Activated CD8-positive, alpha-beta memory T cell treated with anti-CD3 and anti-CD28 coated beads, Interleukin-2, amount 10 ng/mL, durations not matched to agents 7 days and 5 days (primary cell): ENCODE data around the gene PGM2L1. TPM values are rescaled to one million over a fixed set of nuclear protein-coding genes. Genes with fewer than 3 reads are reported as not detected.

Source experiments
- ATAC-seq: fragments of 150-1000 bp; cut with Tn5 transposase; one replicate; pipeline ENCODE4 v1.10.0; 2021; ENCODE audit warnings: moderate library complexity
- CTCF ChIA-PET: fragments of 350-600 bp; sonication (Branson Sonifier 250); formaldehyde crosslinking; loops from one replicate; lab custom pipeline; 2021; ENCODE audit warnings: antibody characterized with exemption; lab: Charles Lee
- DNase-seq: peaks from one replicate; pipeline ENCODE4 v3.0.0-alpha.2; 2020
- H3K27ac Mint-ChIP-seq: one replicate; pipeline ENCODE4 v1.8.0; 2021; ENCODE audit warnings: mild to moderate bottlenecking, mixed read lengths
- H3K27me3 Mint-ChIP-seq: one replicate; pipeline ENCODE4 v1.8.0; 2021; ENCODE audit warnings: mixed read lengths
- H3K36me3 Mint-ChIP-seq: one replicate; pipeline ENCODE4 v1.8.0; 2021; ENCODE audit warnings: mild to moderate bottlenecking, mixed read lengths
- H3K4me1 Mint-ChIP-seq: one replicate; pipeline ENCODE4 v1.8.0; 2021; ENCODE audit warnings: mixed read lengths
- H3K4me3 Mint-ChIP-seq: one replicate; pipeline ENCODE4 v1.8.0; 2021; ENCODE audit warnings: mild to moderate bottlenecking, moderate library complexity, mixed read lengths
- H3K9me3 Mint-ChIP-seq: one replicate; pipeline ENCODE4 v1.8.0; 2022; ENCODE audit warnings: low read depth, mixed read lengths
- total RNA-seq, 2 experiments: library from RNA; stranded (reverse); gene quantifications; one replicate each; pipeline ENCODE4 v1.2.3, GENCODE V29; 2021

The PGM2L1 gene
- total RNA-seq = 10 to 100 TPM; 10.1 to 13.1 TPM

DNA sequence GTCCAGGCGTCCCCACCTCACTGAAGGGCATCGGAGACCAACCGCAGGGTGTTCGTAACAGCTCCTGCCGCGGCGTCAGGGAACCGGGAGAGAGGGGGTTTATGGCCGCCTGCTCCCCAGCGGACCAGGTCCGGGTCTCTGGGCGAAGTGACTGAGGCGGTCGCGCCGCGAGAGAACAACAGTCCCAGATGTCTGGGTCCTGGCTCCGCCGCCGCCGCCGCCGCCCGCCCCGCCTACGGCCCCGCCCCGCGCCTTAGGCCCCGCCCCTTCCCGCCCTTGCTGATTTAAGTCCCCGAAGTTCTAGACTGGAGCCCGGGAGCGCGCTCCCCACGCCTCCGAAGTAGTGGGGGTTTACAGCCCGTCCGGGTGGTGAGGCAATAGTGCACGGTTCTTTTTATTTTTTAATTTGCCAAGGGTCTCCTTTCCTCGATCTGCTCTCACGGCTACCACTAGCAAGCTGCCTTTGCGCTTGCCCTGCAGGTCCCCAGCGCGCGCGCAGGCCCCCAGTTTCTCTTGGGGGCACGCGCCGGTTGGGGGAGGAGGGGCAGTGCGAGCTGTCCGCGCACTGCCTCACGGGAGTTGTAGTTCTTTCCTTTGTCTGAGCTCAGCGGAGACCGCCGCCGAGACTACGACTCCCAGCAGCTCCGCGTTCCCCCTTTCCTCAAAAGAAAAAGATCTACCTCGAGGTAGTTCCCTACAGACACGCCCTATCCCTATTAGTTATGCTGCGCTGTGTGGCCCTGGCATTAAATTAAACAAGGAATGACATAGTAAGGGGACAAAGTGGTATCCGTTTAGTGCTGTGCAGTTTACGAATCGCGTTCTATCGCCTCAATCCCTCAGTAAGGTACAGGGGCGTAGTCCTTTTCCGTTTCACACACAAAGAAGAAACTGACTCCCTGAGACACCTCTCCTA, at the start of gene PGM2L1:
PGM2L1 (minus strand) TSS at position 190 of the 916 bp plus-strand sequence. CDS start 272 bp downstream, outside the sequence.
- H3K4me3 Mint-ChIP-seq = peak within 1 kb of the TSS; percentile 89

DNA sequence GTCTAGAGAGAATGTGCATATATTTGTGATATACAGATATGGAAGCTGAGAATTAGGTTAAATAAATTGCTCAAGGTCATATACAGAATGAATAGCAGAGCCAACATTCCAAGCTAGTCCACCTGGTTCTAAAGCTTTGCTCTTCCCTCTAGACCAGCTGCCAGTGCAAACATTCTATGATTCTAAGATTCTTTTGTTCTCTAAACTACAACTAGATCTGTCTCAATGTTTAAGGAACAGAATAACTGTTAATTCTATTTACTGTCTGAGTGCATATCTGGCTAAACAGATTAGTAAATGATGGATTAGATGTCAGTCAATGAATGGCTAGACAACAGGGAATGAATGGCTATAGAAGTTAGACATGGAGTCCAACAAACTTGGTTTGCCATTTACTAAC, 49.5 kb upstream of the PGM2L1 start:
- H3K4me3 Mint-ChIP-seq = no peak overlapping the region
- H3K36me3 Mint-ChIP-seq = no peaks in the 10 kb centered on the region
- no peaks in the 10 kb centered on the region for H3K9me3 Mint-ChIP-seq
- peaks cover 20% of the 10 kb centered on the region for H3K27me3 Mint-ChIP-seq
- H3K27ac Mint-ChIP-seq = no peak overlapping the region
- ATAC-seq (no peak), DNase-seq (no peak)
- CTCF ChIA-PET = interaction anchor here (2.6 to 6.2 kb wide), 2 partner anchors 10 to 58 kb away, joined by 10 to 60 read pairs; no protein-coding TSS in a partner anchor
- H3K4me1 Mint-ChIP-seq = peaks cover 3% of the 10 kb centered on the region

More for the DNA sequence above, at the start of gene PGM2L1:
- H3K27ac Mint-ChIP-seq = peak within 1 kb of the TSS; percentile 95
- H3K36me3 Mint-ChIP-seq = peaks cover 2% of the 10 kb centered on the region
- DNase-seq (peak; percentile 96), ATAC-seq (peak; percentile 89)
- H3K4me1 Mint-ChIP-seq = peaks cover 27% of the 10 kb centered on the region
- no peaks in the 10 kb centered on the region for H3K9me3 Mint-ChIP-seq
- CTCF ChIA-PET = interaction anchor here (0.8 to 3.7 kb wide), 6 partner anchors 8 to 194 kb away, joined by 3 to 27 read pairs (median 4); partner anchors contain the start of gene POLD3
- H3K27me3 Mint-ChIP-seq = no peaks in the 10 kb centered on the region

DNA sequence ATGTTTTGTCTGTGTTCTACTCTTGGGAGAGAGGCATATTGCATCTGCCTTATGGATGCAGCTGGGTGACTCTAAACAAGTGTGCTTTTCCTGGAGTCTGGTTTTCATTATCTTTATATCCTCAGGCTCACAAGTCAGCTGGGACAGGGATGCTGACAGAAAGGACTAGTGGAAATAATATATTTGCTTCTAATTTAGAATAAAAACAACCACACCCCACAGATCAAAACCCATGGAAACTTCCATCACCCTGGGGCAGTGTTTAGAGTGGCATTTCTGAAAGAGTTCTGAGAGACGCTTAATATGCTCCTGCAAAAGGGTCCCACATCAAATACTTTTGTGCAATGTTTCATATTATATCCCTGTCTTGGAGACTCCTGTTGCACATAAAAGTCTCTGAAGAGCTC, 48.3 kb upstream of the PGM2L1 start:
- Mint-ChIP-seq H3K4me1 (peaks cover 3% of the 10 kb centered on the region), H3K36me3 (no peaks in the 10 kb centered on the region), H3K27me3 (peaks cover 16% of the 10 kb centered on the region), H3K4me3 (no peak overlapping the region), H3K27ac (no peak overlapping the region), H3K9me3 (no peaks in the 10 kb centered on the region)
- CTCF ChIA-PET = interaction anchor here (1.0 to 6.2 kb wide), 3 partner anchors 56 to 192 kb away, joined by 3 to 60 read pairs (median 4); no protein-coding TSS in a partner anchor
- ATAC-seq (no peak), DNase-seq (no peak)

DNA sequence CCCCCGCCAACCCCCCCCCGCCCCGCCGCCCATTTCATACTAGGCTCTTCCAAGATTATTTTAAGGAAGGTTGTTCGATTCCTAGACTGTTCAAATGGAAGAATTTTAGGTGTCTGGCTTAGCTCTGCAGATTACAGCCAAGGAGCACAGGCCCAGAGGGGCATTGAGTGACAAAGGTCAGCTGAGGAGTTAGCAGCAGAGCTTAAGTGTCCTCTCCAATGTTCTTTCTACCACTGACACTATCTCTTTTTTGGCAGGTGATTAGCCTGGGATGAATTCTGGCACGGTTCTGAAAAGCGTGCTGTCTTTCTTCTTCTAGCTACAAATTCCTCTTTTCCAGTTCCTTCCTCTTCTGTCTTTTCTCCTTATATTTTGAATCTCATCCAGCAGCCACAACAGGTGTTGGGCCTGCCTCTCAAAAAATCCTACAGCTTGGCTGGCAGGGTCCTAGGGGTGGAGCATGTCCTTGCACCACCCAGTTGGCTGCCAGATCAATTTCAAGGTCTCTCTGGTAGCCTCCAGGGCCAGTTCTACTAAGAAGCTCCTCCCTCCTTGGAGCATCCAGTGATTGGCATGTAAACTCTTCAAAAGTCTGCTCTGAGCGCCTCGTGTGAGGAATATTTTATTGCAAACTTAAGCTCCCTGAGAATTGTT, 46.1 kb upstream of the PGM2L1 start:
- H3K4me3 Mint-ChIP-seq = no peak overlapping the region
- ATAC-seq (no peak), DNase-seq (no peak)
- CTCF ChIA-PET = interaction anchor here (1.4 to 2.0 kb wide), 2 partner anchors 44 to 189 kb away, joined by 3 to 7 read pairs; no protein-coding TSS in a partner anchor
- H3K4me1 Mint-ChIP-seq = no peaks in the 10 kb centered on the region
- no peaks in the 10 kb centered on the region for H3K36me3 Mint-ChIP-seq
- no peak overlapping the region for H3K27ac Mint-ChIP-seq
- H3K9me3 Mint-ChIP-seq = no peaks in the 10 kb centered on the region
- peaks cover 10% of the 10 kb centered on the region for H3K27me3 Mint-ChIP-seq

DNA sequence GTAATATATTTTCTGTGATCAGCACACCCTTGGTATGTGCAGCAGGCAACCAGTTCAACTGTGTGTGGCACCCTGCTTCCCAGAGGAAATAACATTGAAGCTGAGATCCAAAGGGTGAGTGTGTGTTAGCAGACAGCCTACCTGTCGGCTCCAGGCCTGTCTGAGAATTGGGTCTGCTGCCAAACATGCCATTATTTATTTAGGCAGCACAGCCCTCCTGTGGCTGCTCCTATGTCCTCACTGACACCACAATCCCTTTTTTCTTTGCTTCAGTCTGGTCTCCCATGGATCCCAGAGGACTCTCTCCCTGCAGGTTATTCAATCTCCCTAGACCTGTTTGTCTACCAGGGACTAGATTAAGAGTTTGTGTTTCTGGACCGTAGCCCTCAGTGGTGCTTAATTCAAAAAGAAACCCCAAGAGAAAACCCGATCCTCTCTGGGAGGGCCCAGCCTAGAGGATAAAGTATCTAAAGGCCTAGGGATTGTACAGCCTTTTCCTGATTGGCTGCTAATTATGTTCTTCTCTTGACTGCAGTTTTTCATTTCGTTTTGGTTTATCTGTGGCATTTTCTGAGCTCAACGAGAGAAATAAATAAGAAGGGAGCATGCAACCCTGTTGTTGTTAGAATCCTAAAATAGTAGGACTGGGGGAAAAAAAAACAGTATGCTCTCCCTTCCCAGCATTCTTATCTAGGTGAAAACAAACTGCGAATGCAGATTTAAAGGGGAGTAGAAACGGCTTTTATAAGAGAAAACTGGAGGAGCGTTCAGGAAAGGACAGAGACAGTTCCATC, 45.0 kb upstream of the PGM2L1 start:
- Mint-ChIP-seq H3K4me3 (no peak overlapping the region), H3K27ac (no peak overlapping the region), H3K27me3 (peaks cover 10% of the 10 kb centered on the region), H3K4me1 (no peaks in the 10 kb centered on the region), H3K9me3 (no peaks in the 10 kb centered on the region), H3K36me3 (no peaks in the 10 kb centered on the region)
- ATAC-seq (no peak), DNase-seq (no peak)
- CTCF ChIA-PET = interaction anchor here (2.0 kb wide), 1 partner anchor 188 kb away, joined by 7 read pairs; no protein-coding TSS in a partner anchor

DNA sequence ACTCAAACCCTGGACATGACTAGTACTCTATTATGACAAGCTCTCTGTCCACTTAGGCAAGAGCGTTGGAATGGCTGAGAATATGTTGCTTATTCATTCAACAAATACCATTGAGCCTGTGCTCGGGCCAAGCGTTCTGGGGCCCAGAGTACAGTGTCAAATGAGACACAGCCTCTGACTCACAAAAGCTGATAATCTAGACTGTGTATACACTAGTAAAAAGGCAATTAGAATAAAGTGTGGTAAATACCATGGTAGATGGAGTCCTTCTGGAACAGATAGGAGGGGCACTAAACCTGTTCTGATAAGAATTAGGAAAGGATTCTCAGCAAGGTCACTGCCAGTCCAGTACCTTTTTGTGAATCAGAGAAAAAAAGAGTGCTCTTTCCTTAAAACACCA, 44.4 kb upstream of the PGM2L1 start:
- CTCF ChIA-PET = no interaction called here
- Mint-ChIP-seq H3K27ac (no peak overlapping the region), H3K27me3 (peaks cover 10% of the 10 kb centered on the region), H3K4me3 (no peak overlapping the region), H3K4me1 (no peaks in the 10 kb centered on the region), H3K9me3 (no peaks in the 10 kb centered on the region), H3K36me3 (no peaks in the 10 kb centered on the region)
- no peak for ATAC-seq
- DNase-seq = no peak

DNA sequence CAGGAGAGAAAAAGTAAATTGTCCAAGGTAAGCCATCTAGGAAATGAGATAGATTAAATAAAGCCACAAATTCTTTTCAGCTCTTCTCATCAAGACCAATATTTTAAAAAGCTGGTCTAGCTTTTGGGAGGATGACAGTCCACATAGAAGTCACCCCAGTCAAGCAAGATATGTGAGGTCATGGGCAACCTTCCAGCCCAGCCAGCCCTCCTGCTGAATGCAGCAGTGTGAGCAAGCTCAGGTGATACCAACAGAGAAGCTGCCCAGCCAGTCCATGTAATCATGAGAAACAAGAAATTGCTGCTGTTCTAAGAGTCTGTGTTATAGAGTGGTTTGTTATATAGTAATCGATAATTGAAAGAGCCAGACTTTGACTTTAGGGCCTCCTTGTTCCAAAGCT, 40.4 kb upstream of the PGM2L1 start:
- Mint-ChIP-seq H3K4me3 (no peak overlapping the region), H3K27me3 (peaks cover 7% of the 10 kb centered on the region), H3K9me3 (no peaks in the 10 kb centered on the region), H3K27ac (no peak overlapping the region), H3K36me3 (no peaks in the 10 kb centered on the region), H3K4me1 (no peaks in the 10 kb centered on the region)
- no peak for ATAC-seq
- CTCF ChIA-PET = interaction anchor here (0.8 to 1.9 kb wide), 3 partner anchors 10 to 49 kb away, joined by 3 to 10 read pairs (median 6); no protein-coding TSS in a partner anchor
- DNase-seq = no peak

DNA sequence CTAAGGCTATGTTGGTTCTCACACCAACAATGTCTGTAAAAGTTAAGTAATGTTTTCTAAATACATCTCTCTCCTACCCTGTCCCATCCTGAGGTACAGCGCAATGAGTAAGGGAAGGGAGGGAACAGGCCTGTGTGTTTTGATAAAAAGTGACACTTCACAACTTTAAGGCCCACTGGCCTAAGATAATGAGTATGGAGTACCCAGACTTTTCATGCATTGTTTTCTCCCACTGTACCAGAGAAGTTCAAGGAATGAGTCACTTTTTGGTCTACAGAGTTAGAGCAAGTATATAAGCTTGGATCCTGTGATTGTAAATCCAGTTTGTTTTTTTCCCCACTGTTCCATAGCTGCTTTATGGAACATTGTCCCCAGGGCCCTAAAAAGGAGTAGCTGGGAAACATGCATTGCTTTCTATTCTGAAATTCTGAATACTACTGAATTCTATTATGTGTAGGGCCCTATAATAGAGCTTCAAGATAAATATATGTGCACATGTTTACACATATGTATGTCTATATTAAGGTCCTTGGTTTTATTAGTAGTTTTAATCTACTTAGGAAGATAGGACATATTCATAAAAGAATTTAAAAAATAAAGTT, 39.3 kb upstream of the PGM2L1 start:
- Mint-ChIP-seq H3K27ac (no peak overlapping the region), H3K4me1 (no peaks in the 10 kb centered on the region), H3K9me3 (no peaks in the 10 kb centered on the region), H3K4me3 (no peak overlapping the region), H3K27me3 (peaks cover 12% of the 10 kb centered on the region), H3K36me3 (no peaks in the 10 kb centered on the region)
- DNase-seq = no peak
- CTCF ChIA-PET = interaction anchor here (1.1 to 1.9 kb wide), 4 partner anchors 11 to 182 kb away, joined by 3 to 10 read pairs (median 5); no protein-coding TSS in a partner anchor
- ATAC-seq = no peak

DNA sequence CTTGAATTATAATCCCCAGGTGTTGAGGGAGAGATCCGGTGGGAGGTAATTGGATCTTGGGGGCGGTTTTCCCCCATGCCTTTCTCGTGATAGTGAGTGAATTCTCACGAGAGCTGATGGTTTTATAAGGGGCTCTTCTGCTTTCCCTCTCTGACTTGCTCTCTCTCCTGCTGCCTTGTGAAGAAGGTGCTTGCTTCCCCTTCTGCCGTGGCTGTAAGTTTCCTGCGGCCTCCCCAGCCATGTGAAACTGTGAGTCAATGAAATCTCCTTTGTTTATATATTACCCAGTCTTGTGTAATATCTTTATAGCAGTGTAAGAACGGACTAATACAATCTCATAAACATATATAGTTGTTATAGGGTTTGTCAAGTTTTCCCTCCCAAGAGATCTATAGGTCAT, 36.3 kb upstream of the PGM2L1 start:
- H3K27me3 Mint-ChIP-seq = peaks cover 15% of the 10 kb centered on the region
- CTCF ChIA-PET = interaction anchor here (1.1 kb wide), 2 partner anchors 9 to 19 kb away, joined by 3 read pairs; no protein-coding TSS in a partner anchor
- H3K4me1 Mint-ChIP-seq = no peaks in the 10 kb centered on the region
- no peak overlapping the region for H3K4me3 Mint-ChIP-seq
- H3K36me3 Mint-ChIP-seq = no peaks in the 10 kb centered on the region
- no peak overlapping the region for H3K27ac Mint-ChIP-seq
- DNase-seq = no peak
- no peaks in the 10 kb centered on the region for H3K9me3 Mint-ChIP-seq
- ATAC-seq = no peak

DNA sequence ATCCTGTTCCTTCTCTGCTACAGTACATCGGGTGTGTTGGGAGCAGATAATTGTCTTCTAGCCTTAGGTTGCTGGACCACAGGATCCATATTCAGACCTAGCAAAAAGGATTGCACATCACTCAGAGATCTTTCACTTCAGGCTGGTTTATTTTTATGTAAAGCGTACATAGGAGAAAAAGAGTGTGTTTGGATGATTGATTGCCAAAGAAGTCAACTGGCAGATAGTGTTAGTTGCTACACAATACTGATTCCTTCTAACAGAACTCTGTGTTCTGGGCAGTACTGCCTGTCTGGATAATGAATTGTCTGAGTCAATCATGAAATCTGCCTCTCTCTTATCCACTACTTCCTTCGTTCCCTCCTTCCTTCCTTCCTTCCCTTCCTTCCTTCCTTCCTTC, 31.0 kb upstream of the PGM2L1 start:
- H3K27me3 Mint-ChIP-seq = peaks cover 13% of the 10 kb centered on the region
- H3K4me1 Mint-ChIP-seq = no peaks in the 10 kb centered on the region
- peaks cover 2% of the 10 kb centered on the region for H3K9me3 Mint-ChIP-seq
- no peak overlapping the region for H3K4me3 Mint-ChIP-seq
- no peak for DNase-seq
- no peaks in the 10 kb centered on the region for H3K36me3 Mint-ChIP-seq
- H3K27ac Mint-ChIP-seq = no peak overlapping the region
- ATAC-seq = no peak
- CTCF ChIA-PET = interaction anchor here (1.6 kb wide), 1 partner anchor 20 kb away, joined by 4 read pairs; no protein-coding TSS in a partner anchor

DNA sequence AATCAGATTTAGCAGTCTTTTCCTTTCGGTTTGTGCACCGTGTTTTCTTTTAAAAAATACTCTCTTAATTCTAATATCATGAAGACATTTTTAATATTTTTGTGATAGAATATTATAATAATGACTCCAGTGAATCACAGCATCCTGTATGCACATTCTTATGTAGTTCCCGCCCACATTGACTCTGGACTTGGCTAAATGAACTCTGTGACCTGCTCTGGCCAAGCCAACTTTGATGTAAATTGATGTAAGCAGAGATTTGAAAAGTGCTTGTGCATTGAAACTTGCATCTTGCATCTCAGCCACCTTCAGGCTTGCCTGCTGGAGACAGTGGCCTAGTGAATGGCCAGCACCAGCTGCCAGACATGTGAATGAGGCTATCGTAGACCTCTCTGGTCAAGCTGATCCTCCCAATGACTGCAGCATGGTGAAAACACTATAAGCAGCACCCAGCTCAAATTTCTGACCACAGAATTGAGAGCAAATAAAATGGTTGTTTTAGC, 29.2 kb upstream of the PGM2L1 start:
- no peak for ATAC-seq
- H3K4me1 Mint-ChIP-seq = no peaks in the 10 kb centered on the region
- peaks cover 2% of the 10 kb centered on the region for H3K9me3 Mint-ChIP-seq
- H3K27ac Mint-ChIP-seq = no peak overlapping the region
- H3K36me3 Mint-ChIP-seq = no peaks in the 10 kb centered on the region
- H3K4me3 Mint-ChIP-seq = no peak overlapping the region
- no peak for DNase-seq
- peaks cover 9% of the 10 kb centered on the region for H3K27me3 Mint-ChIP-seq
- CTCF ChIA-PET = interaction anchor here (1.2 kb wide), 1 partner anchor 106 kb away, joined by 3 read pairs; no protein-coding TSS in a partner anchor

DNA sequence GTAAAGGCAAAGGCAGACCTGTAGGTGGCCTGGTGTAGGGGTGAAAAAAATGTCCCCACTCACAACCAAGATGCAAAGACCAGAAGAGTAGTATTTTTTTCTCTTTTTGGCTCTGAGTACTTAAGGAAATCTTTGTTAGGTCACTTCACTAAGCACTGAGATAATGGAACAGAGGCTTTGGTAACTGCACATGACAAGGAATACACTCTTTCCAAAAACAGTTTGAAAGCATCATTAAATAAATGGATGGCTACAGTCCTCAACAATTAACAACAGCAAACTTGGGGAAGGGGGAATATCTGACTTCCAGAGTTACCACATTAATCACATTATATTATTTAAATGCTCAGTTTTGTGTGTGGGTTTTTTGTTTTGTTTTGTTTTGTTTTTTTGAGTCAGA, 26.9 kb upstream of the PGM2L1 start:
- H3K4me3 Mint-ChIP-seq = no peak overlapping the region
- CTCF ChIA-PET = interaction anchor here (1.3 to 1.8 kb wide), 3 partner anchors 9 to 28 kb away, joined by 3 to 9 read pairs (median 4); no protein-coding TSS in a partner anchor
- H3K9me3 Mint-ChIP-seq = peaks cover 2% of the 10 kb centered on the region
- ATAC-seq (no peak), DNase-seq (no peak)
- H3K4me1 Mint-ChIP-seq = no peaks in the 10 kb centered on the region
- H3K27ac Mint-ChIP-seq = no peak overlapping the region
- H3K36me3 Mint-ChIP-seq = no peaks in the 10 kb centered on the region
- H3K27me3 Mint-ChIP-seq = peaks cover 18% of the 10 kb centered on the region
